ENCODE measurements around the gene BARX1. TPM values are rescaled to one million over a fixed set of nuclear protein-coding genes. Genes with fewer than 3 reads are reported as not detected.
"Not testable (repeated sequence)": the region's sequence is repeated elsewhere in the genome, so short reads cannot be mapped to it uniquely, and the experiment has no call there.

Gene BARX1
- total RNA-seq, 1 experiment from 2014 or later: not detected

- in situ Hi-C loops (cut with HindIII; ENCODE audit: low sequenced_read_pairs): no loop called here
- DNase-seq (ENCODE audit: low spot score): no peak
These were observed 14.2 kb downstream of the BARX1 start for GRCh38 chr9:93940951-93941350.

- in situ Hi-C loops (cut with HindIII; ENCODE audit: low sequenced_read_pairs); DNase-seq (ENCODE audit: low spot score): not testable (repeated sequence)
These were observed 15.6 kb downstream of the BARX1 start for GRCh38 chr9:93939589-93939988.

GRCh38 chr9:93937193-93937592 lies 18.0 kb downstream of the BARX1 start:
- in situ Hi-C loops (cut with HindIII; ENCODE audit: low sequenced_read_pairs): no loop called here
- no peak for DNase-seq (ENCODE audit: low spot score)

GRCh38 chr9:93931905-93932304 lies 23.2 kb downstream of the BARX1 start:
- no peak for DNase-seq (ENCODE audit: low spot score)
- in situ Hi-C loops (cut with HindIII; ENCODE audit: low sequenced_read_pairs): no loop called here

- in situ Hi-C loops (cut with HindIII; ENCODE audit: low sequenced_read_pairs): no loop called here
- DNase-seq (ENCODE audit: low spot score): no peak
These were observed 25.1 kb downstream of the BARX1 start for GRCh38 chr9:93930070-93930469.

- in situ Hi-C loops (cut with HindIII; ENCODE audit: low sequenced_read_pairs): no loop called here
- DNase-seq (ENCODE audit: low spot score): no peak
These were observed 25.9 kb downstream of the BARX1 start for GRCh38 chr9:93929231-93929630.

- in situ Hi-C loops (cut with HindIII; ENCODE audit: low sequenced_read_pairs): no loop called here
- no peak for DNase-seq (ENCODE audit: low spot score)
These were observed 32.6 kb downstream of the BARX1 start for GRCh38 chr9:93922535-93922934.

GRCh38 chr9:93920131-93920800 lies 34.9 kb downstream of the BARX1 start:
- DNase-seq (ENCODE audit: low spot score): no peak
- in situ Hi-C loops (cut with HindIII; ENCODE audit: low sequenced_read_pairs): no loop called here

- peak; percentile 1 for DNase-seq (ENCODE audit: low spot score)
- in situ Hi-C loops (cut with HindIII; ENCODE audit: low sequenced_read_pairs): no loop called here
These were observed 37.1 kb downstream of the BARX1 start for GRCh38 chr9:93918061-93918460.

- DNase-seq (ENCODE audit: low spot score): no peak
These were observed 37.9 kb downstream of the BARX1 start for GRCh38 chr9:93917121-93917853.

GRCh38 chr9:93916358-93916757 lies 38.8 kb downstream of the BARX1 start:
- in situ Hi-C loops (cut with HindIII; ENCODE audit: low sequenced_read_pairs): no loop called here

More at GRCh38 chr9:93917121-93917853, 37.9 kb downstream of the BARX1 start:
- in situ Hi-C loops (cut with HindIII; ENCODE audit: low sequenced_read_pairs): no loop called here

GRCh38 chr9:93911801-93912554 lies 43.2 kb downstream of the BARX1 start:
- in situ Hi-C loops (cut with HindIII; ENCODE audit: low sequenced_read_pairs): no loop called here
- DNase-seq (ENCODE audit: low spot score): no peak

More at GRCh38 chr9:93916358-93916757, 38.8 kb downstream of the BARX1 start:
- DNase-seq (ENCODE audit: low spot score): no peak

- no peak for DNase-seq (ENCODE audit: low spot score)
- in situ Hi-C loops (cut with HindIII; ENCODE audit: low sequenced_read_pairs): no loop called here
These were observed 43.9 kb downstream of the BARX1 start for GRCh38 chr9:93911136-93911745.

GRCh38 chr9:93910598-93910997 lies 44.6 kb downstream of the BARX1 start:
- DNase-seq (ENCODE audit: low spot score): no peak
- in situ Hi-C loops (cut with HindIII; ENCODE audit: low sequenced_read_pairs): no loop called here

- in situ Hi-C loops (cut with HindIII; ENCODE audit: low sequenced_read_pairs): no loop called here
- no peak for DNase-seq (ENCODE audit: low spot score)
These were observed 45.0 kb downstream of the BARX1 start for GRCh38 chr9:93910196-93910595.

GRCh38 chr9:93909242-93909616 lies 45.9 kb downstream of the BARX1 start:
- DNase-seq (ENCODE audit: low spot score): no peak
- in situ Hi-C loops (cut with HindIII; ENCODE audit: low sequenced_read_pairs): no loop called here

- in situ Hi-C loops (cut with HindIII; ENCODE audit: low sequenced_read_pairs): no loop called here
- no peak for DNase-seq (ENCODE audit: low spot score)
These were observed 46.4 kb downstream of the BARX1 start for GRCh38 chr9:93908591-93909241.

- DNase-seq (ENCODE audit: low spot score): no peak
- in situ Hi-C loops (cut with HindIII; ENCODE audit: low sequenced_read_pairs): no loop called here
These were observed 47.5 kb downstream of the BARX1 start for GRCh38 chr9:93907551-93908199.

All from G401 (cell line).